Tibial nerve (tissue), 4 donors: Measurements from ENCODE around the gene SPINK6.

Source experiments
- EP300 ChIP-seq, 2 donors: sonication (generic); formaldehyde crosslinking; IDR thresholded peaks; one replicate each; pipeline ENCODE4 v1.6.1; 2017; ENCODE audit warnings: antibody characterized with exemption in 2 of 2, mild to moderate bottlenecking in 1 of 2
- POLR2A ChIP-seq, 2 donors: fragments of 450-650 bp; IDR thresholded peaks; one replicate each; pipeline ENCODE4 v1.6.1; 2017; ENCODE audit warnings: antibody characterized with exemption in 2 of 2, mild to moderate bottlenecking in 2 of 2, moderate library complexity in 2 of 2
- TF ChIP-seq, protein P1 (sequence below), 5 experiments: fragments of 200-600 bp in 3 of 5; fragments of 450-650 bp in 2 of 5; sonication (generic) in 3 of 5; IDR thresholded peaks; one replicate each; pipeline ENCODE4 v1.5.1; 2016 to 2019; ENCODE audit warnings: antibody characterized with exemption in 5 of 5, mild to moderate bottlenecking in 3 of 5, moderate library complexity in 2 of 5

- TF ChIP-seq, protein P1, sequence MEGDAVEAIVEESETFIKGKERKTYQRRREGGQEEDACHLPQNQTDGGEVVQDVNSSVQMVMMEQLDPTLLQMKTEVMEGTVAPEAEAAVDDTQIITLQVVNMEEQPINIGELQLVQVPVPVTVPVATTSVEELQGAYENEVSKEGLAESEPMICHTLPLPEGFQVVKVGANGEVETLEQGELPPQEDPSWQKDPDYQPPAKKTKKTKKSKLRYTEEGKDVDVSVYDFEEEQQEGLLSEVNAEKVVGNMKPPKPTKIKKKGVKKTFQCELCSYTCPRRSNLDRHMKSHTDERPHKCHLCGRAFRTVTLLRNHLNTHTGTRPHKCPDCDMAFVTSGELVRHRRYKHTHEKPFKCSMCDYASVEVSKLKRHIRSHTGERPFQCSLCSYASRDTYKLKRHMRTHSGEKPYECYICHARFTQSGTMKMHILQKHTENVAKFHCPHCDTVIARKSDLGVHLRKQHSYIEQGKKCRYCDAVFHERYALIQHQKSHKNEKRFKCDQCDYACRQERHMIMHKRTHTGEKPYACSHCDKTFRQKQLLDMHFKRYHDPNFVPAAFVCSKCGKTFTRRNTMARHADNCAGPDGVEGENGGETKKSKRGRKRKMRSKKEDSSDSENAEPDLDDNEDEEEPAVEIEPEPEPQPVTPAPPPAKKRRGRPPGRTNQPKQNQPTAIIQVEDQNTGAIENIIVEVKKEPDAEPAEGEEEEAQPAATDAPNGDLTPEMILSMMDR (IDR thresholded peaks at IDR 0.05), result no peak
- no peak for TF ChIP-seq EP300 (IDR thresholded peaks at IDR 0.05)
- TF ChIP-seq POLR2A (IDR thresholded peaks at IDR 0.05), result no peak
Observed at GRCh38 chr5:148206620-148207019, 3.8 kb downstream of the SPINK6 start.
